Sigmoid colon (tissue), 4 donors: Measurements from ENCODE around the gene ABCA13.

Experiments used
- CTCF ChIP-seq, 4 experiments: fragments of 450-650 bp in 3 of 4; fragments of 200-600 bp in 1 of 4; IDR thresholded peaks; one replicate each; pipeline ENCODE4 v1.5.1; 2016 to 2019; ENCODE audit warnings: antibody characterized with exemption in 4 of 4, mild to moderate bottlenecking in 3 of 4, moderate library complexity in 2 of 4
- EP300 ChIP-seq, 4 donors: sonication (generic); formaldehyde crosslinking; IDR thresholded peaks; one replicate each; pipeline ENCODE4 v1.6.1; 2017; ENCODE audit warnings: antibody characterized with exemption in 4 of 4
- POLR2A ChIP-seq, 2 donors: fragments of 450-650 bp; IDR thresholded peaks; one replicate each; pipeline ENCODE4 v1.6.1; 2016; ENCODE audit warnings: antibody characterized with exemption in 2 of 2, mild to moderate bottlenecking in 2 of 2, moderate library complexity in 2 of 2
- POLR2AphosphoS5 ChIP-seq, 4 donors: sonication (generic); formaldehyde crosslinking; IDR thresholded peaks; one replicate each; pipeline ENCODE4 v1.6.1; 2017; ENCODE audit warnings: antibody characterized with exemption in 4 of 4

GRCh38 chr7:48472640-48473039, 301.4 kb downstream of the ABCA13 start:
- TF ChIP-seq EP300 (IDR thresholded peaks at IDR 0.05) (no peak), CTCF (IDR thresholded peaks at IDR 0.05) (no peak), POLR2A (IDR thresholded peaks at IDR 0.05) (no peak), POLR2AphosphoS5 (IDR thresholded peaks at IDR 0.05) (no peak)
